ENCODE results near the gene SHROOM4. TPM values are rescaled to one million over a fixed set of nuclear protein-coding genes. Genes with fewer than 3 reads are reported as not detected.

The SHROOM4 gene
- total RNA-seq, 6 experiments from 2014 or later, result 0.55 to 2.0 (median 1.2) TPM

DNA sequence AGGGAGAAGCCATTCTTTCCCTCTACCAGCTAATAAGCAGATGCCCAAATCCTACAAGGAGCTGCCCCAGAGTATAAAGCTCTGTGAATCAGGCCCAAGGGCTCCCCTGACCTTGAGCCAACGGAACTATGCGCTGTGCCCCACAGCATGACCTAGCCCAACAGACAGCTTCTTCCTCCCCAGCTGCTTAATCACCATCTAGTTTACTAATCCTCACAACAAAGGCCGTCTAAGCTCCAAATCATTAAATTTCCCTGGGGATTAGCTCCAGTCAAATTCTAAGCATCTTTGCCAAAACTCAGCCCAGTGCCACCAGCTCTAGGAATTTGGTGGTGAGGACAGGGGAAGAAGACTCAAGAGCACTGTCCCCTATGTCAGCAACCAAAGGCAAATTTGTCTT lies 113.1 kb downstream of the SHROOM4 start:
- Histone ChIP-seq H3K9me3 (no peaks in the 10 kb centered on the region), H3K4me1 (no peaks in the 10 kb centered on the region), H3K27ac (no peak overlapping the region), H3K4me3 (no peak overlapping the region), H3K27me3 (peaks cover 0 to 9% of the 10 kb centered on the region in 2 donors), H3K36me3 (no peaks in the 10 kb centered on the region)
- TF ChIP-seq POLR2A (IDR thresholded peaks at IDR 0.05), result no peak
- no peak for ATAC-seq
- WGBS (ENCODE audit: insufficient coverage, low coverage, low lambda C conversion rate, missing lambda C conversion rate), result 14% methylated on average over 2 of the region's 3 CpGs
- no peak for DNase-seq
- intact Hi-C loops (cut with DNase I), result no loop called here

DNA sequence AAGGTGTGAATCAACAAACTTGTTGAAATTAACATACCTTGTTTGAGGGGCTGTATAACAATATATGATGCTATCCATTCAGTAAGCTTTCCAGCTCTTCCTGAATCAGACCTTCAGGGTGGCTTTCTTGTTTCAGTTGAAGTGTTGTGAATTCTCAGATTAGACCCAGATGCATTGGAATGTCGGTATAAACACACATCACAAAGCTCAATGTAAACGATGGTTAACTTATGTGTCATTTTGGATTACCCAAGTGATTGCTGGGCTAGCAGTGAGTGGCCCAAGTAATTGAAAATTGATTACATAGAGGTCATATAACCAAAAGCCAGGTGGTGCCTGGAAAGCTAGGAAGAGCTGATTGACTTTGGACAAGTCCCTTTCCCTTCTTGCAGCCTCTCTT lies 115.0 kb downstream of the SHROOM4 start:
- no peaks in the 10 kb centered on the region for H3K9me3 ChIP-seq
- DNase-seq, result no peak
- peaks cover 0 to 9% of the 10 kb centered on the region in 2 donors for H3K27me3 ChIP-seq
- no peak overlapping the region for H3K27ac ChIP-seq
- no peak overlapping the region for H3K4me3 ChIP-seq
- H3K4me1 ChIP-seq, result no peaks in the 10 kb centered on the region
- no peak for ATAC-seq
- no peaks in the 10 kb centered on the region for H3K36me3 ChIP-seq
- TF ChIP-seq, protein P1, sequence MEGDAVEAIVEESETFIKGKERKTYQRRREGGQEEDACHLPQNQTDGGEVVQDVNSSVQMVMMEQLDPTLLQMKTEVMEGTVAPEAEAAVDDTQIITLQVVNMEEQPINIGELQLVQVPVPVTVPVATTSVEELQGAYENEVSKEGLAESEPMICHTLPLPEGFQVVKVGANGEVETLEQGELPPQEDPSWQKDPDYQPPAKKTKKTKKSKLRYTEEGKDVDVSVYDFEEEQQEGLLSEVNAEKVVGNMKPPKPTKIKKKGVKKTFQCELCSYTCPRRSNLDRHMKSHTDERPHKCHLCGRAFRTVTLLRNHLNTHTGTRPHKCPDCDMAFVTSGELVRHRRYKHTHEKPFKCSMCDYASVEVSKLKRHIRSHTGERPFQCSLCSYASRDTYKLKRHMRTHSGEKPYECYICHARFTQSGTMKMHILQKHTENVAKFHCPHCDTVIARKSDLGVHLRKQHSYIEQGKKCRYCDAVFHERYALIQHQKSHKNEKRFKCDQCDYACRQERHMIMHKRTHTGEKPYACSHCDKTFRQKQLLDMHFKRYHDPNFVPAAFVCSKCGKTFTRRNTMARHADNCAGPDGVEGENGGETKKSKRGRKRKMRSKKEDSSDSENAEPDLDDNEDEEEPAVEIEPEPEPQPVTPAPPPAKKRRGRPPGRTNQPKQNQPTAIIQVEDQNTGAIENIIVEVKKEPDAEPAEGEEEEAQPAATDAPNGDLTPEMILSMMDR (IDR thresholded peaks at IDR 0.05), result no peak
- TF ChIP-seq POLR2A (IDR thresholded peaks at IDR 0.05), result no peak
- 18% methylated on average over 2 of the region's 2 CpGs for WGBS (ENCODE audit: insufficient coverage, low coverage, low lambda C conversion rate, missing lambda C conversion rate)
- intact Hi-C loops (cut with DNase I), result no loop called here

DNA sequence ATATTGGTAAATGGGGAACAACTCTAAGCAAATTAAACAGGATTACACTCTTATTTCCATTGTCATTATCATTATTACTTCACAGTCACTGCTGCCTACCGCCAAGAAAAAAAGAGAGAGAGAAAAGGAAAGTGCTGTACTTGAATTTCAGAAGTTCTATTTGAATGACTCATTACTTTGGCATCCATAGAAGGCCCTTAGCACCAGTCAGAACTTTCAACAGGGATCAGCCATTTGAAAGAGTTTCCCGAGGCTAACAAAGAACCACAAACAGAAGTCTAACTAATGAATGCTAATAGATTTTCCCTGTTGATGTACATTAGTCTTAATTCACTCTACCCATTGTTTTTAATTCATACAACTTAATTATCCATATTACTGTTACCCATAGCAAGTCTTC lies 116.3 kb downstream of the SHROOM4 start:
- H3K4me1 ChIP-seq, result no peaks in the 10 kb centered on the region
- WGBS (ENCODE audit: insufficient coverage, low coverage, low lambda C conversion rate, missing lambda C conversion rate), result 18% methylated on average over 2 of the region's 2 CpGs
- DNase-seq, result no peak
- no peak overlapping the region for H3K27ac ChIP-seq
- no peaks in the 10 kb centered on the region for H3K36me3 ChIP-seq
- peaks cover 0 to 9% of the 10 kb centered on the region in 2 donors for H3K27me3 ChIP-seq
- intact Hi-C loops (cut with DNase I), result no loop called here
- H3K4me3 ChIP-seq, result no peak overlapping the region
- no peak for ATAC-seq
- no peaks in the 10 kb centered on the region for H3K9me3 ChIP-seq
- TF ChIP-seq, protein P1 (IDR thresholded peaks at IDR 0.05), result no peak
- TF ChIP-seq POLR2A (IDR thresholded peaks at IDR 0.05), result no peak

DNA sequence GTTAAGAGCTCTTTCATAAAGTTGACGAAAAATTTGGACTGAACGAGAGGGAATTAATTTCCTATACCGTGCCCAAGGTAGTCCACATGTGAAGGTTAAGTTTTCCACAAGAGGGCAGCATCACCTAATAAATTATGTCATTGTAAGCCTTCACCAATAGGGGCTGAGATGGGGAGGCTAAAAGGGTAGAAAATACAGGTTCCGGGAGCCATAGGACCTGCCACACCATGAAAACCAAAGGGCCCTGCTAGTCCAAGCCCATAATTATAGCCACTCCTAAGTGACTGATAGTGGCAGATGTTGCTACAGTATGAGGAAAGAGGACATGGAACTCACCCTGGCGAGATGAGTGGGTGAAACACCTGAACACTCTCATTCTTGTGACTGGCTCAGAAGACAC lies 122.2 kb downstream of the SHROOM4 start:
- H3K36me3 ChIP-seq, result no peaks in the 10 kb centered on the region
- peaks cover 0 to 4% of the 10 kb centered on the region in 2 donors for H3K27me3 ChIP-seq
- no peaks in the 10 kb centered on the region for H3K4me1 ChIP-seq
- peak; percentile 77 to 85 (median 83) for ATAC-seq
- no peak for DNase-seq
- WGBS (ENCODE audit: insufficient coverage, low coverage, low lambda C conversion rate, missing lambda C conversion rate), result 3% methylated on average over 4 of the region's 5 CpGs
- TF ChIP-seq, protein P1 (IDR thresholded peaks at IDR 0.05), result peak; percentile 69 to 76 (median 72)
- no peak for TF ChIP-seq POLR2A (IDR thresholded peaks at IDR 0.05)
- intact Hi-C loops (cut with DNase I), result no loop called here
- no peaks in the 10 kb centered on the region for H3K9me3 ChIP-seq
- no peak overlapping the region for H3K4me3 ChIP-seq
- no peak overlapping the region for H3K27ac ChIP-seq

DNA sequence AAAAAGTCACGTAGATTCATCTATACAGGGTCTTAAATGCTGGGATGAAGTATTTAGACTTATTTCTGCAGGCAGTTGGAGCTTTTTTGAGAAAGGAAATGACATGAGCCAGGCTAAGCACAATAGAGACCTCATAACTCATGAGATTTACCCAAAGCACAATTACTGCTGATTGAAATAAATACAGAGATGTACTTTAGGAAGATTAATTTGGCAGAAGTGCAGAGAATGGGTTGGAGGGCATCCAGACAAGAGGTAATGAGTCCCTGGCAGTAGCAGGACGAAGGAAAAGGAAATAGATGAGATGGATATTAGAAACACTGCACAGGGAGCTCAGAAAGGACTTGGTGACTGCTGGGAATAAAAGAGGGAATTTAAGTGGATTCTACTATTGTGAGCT lies 129.1 kb downstream of the SHROOM4 start:
- intact Hi-C loops (cut with DNase I), result no loop called here
- Histone ChIP-seq H3K4me1 (no peaks in the 10 kb centered on the region), H3K36me3 (no peaks in the 10 kb centered on the region), H3K27me3 (no peaks in the 10 kb centered on the region), H3K4me3 (no peak overlapping the region), H3K27ac (no peak overlapping the region), H3K9me3 (no peaks in the 10 kb centered on the region)
- TF ChIP-seq, protein P1 (IDR thresholded peaks at IDR 0.05), result no peak
- no peak for TF ChIP-seq POLR2A (IDR thresholded peaks at IDR 0.05)
- ATAC-seq (no peak), DNase-seq (no peak)
- 31% methylated on average over 2 of the region's 2 CpGs for WGBS (ENCODE audit: insufficient coverage, low coverage, low lambda C conversion rate, missing lambda C conversion rate)

Data from right lobe of liver (tissue), 6 donors.